Stimulated activated CD8-positive, alpha-beta memory T cell treated with anti-CD3 and anti-CD28 coated beads, Interleukin-12 subunit alpha, Interleukin-12 subunit beta, amount 100 ng/mL, for 24 hours (primary cell): Measurements from ENCODE around the gene CYP2U1.
"Not testable (repeated sequence)": the region's sequence is repeated elsewhere in the genome, so short reads cannot be mapped to it uniquely, and the experiment has no call there.

Experiments used
- DNase-seq: peaks from one replicate; pipeline ENCODE4 v3.0.0-alpha.2; 2020; ENCODE audit errors: extremely low read depth

Gene CYP2U1

DNA sequence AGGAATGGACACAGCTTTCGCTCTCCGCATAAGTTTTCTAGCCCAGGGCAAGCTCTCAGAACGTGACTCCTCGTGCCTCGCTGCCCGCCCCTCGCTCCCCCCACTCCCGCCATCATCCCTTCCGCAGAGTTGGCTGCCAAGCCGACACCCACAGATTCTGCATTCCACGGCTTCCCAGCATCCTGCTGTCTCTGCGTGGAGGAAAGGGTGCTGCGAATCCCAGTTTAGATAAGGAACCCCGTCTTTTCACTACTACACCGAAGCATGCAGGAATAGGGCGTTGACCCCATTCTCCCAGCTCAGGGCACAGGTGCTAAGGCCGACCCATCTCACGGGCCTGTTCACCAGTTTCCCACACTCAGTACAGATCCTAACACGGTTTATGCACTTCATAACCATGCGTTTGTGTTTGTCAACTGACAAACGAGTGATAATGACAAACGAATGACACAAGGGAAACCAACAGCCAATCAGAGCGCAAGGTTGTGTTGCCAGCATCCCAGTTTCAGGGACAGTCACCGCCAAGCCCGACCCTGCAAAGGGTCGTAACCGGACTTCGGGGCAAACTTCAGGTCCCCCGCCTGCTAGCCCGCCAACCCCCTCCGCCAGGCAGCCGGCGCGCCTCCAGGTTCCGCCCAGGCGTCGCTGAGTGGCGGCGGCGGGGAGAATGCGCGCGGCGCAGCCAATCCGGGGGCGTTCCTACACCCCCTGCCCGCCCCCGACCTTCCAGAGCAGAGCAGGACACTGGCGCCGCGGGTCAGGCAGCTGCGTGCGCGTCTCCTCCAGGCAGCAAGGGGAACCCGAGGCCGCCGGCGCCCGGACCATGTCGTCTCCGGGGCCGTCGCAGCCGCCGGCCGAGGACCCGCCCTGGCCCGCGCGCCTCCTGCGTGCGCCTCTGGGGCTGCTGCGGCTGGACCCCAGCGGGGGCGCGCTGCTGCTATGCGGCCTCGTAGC lies at the start of gene CYP2U1:
Gene CYP2U1, plus strand, starts transcription at position 729 of the 954 bp plus-strand sequence. Its CDS starts 95 bp downstream, at position 824.
- peak; percentile 47 for DNase-seq

DNA sequence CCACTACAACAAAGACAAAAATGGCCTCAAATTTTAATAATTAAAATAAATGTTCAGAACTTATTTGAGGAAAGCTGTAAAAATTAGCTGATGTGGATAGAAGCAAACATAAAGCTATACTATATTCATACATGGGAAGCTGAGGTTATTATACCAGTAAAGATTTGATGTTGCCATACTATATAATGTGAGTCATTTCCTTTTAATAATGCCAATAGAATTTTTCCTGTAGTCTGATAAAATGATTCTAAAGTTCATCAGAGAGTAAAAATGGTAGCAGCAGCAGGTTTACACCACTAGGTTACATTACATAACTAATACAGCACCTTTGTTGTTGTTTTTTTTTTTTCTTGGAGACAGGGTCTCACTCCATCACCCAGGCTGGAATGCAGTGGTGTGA lies 45.5 kb upstream of the CYP2U1 start:
- no peak for DNase-seq

DNA sequence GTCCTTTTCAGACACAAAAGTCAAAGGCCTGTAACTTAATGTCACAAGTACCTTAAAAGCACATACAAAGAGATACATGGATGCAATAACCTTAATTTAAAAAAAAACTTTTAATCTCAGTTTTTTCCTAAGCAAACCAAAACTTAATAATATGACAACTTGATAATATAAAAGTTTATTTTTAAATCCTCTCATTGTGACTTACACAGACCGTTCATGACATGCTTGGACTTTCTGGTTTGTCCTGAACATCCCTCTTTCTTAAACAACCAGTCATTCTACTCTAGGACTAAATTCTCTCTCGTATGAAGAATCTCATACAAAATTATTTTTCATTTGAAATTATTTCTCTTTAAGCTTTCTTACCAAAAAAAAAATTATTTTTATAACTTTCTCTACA lies 43.1 kb upstream of the CYP2U1 start:
- no peak for DNase-seq

DNA sequence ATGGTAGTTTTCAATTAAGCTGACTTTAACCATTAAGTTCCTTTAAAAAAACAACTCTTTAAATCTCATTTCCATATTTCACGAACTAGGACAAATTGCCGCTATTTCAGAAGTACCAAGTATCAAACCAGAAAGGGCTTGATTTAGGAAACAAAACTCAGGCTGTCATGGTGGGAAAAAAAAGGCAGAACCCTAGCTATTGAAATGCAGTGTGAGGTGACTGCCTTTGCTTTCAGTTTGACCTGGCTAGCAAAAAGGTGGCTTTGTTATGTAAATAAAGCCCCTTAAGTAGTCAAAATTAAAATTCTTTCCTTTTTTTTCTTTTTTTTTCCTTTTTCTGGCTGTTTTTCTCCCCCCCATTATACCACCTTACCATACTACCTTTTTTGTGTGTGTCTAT lies 40.6 kb upstream of the CYP2U1 start:
- DNase-seq = no peak

GRCh38 chr4:107891299-107891698 lies 40.0 kb upstream of the CYP2U1 start:
- no peak for DNase-seq

- DNase-seq = no peak
Measured at GRCh38 chr4:107893171-107894137, 37.9 kb upstream of the CYP2U1 start.

DNA sequence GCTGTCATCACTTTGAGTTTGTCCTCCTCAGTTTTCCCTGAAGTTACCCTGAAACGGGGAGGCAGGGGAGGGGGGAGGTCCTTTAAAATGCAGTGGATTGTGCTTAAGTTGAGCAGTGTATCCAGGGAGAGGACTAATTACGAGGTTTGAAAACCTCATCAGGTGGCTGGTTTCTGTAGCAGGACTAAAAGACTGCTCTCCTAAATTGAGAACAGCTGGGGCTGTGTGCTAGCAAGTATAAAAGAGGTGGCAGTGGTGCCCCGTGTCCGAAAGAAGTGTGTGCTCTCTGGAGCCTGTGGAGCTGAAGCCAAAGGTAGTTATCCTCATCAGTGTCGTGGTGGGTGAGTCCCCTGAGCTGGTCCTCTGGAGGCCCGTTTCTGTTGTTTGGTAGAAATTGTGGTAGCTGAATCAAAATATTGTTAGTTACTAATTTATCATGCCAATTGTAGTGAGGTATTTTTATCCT lies 37.2 kb upstream of the CYP2U1 start:
- DNase-seq = no peak

GRCh38 chr4:107896158-107896645 lies 35.1 kb upstream of the CYP2U1 start:
- DNase-seq = no peak

DNA sequence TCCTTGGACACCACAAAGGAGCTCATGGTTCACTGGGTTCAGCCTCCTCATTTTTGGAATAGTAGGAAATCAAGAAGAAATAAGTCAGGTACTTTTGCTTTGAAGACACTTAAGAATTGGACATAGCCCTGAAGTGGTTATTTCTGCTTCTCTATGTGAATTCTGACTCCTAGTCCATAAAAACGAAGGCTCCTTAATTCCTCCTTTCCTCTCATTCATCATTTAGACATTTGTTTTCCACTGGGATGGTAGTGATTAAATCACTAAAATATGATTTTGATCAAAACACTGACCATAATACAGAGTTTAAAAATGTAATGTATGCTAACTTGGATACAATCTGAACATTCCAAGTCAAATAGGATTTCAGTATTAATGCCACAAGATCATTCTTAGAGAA lies 34.7 kb upstream of the CYP2U1 start:
- no peak for DNase-seq

DNA sequence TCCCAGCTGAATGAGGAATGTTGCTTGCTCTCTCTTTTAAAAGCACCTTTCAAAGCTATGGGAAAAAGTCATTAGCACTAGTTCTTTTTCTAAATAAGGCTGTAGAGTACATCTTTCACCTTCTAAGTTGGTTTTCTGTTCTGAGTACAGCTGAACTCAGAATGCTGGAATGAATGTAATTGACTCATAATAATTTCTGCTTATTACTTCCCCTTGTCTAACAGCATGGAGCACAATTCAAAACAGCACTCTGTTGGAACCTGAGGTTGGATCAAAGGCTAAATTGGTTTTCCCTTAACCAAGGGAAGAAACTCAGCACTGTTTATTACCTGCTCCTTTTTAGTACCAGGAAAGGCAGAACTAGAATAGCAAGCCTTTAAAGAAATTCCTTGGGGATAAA lies 33.5 kb upstream of the CYP2U1 start:
- DNase-seq = no peak

DNA sequence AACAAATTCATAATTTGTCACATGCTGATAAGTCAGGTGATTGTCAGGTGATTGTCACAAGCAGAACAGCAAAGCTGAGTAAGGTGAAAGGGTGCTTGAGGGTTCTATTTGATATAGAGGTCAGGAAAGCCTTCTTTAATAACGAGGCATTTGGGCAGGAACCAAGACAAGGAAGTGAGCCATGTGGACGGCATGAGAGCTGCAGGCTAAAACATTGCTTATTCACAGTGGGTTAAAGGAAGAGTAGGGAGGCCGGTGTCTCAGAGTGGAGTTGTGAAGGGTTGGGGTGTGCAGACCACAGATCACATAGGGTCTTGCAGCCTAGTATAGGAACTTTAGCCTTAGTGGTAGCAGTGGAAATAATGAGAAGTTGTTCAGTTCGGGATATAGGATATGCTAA lies 31.3 kb upstream of the CYP2U1 start:
- DNase-seq = no peak

- no peak for DNase-seq
Measured at GRCh38 chr4:107900508-107900907, 30.8 kb upstream of the CYP2U1 start.

- no peak for DNase-seq
Measured at GRCh38 chr4:107901213-107901934, 30.0 kb upstream of the CYP2U1 start.

- DNase-seq = no peak
Measured at GRCh38 chr4:107902715-107903114, 28.6 kb upstream of the CYP2U1 start.

GRCh38 chr4:107905082-107905481 lies 26.3 kb upstream of the CYP2U1 start:
- DNase-seq = not testable (repeated sequence)

GRCh38 chr4:107906458-107907100 lies 24.8 kb upstream of the CYP2U1 start:
- no peak for DNase-seq

DNA sequence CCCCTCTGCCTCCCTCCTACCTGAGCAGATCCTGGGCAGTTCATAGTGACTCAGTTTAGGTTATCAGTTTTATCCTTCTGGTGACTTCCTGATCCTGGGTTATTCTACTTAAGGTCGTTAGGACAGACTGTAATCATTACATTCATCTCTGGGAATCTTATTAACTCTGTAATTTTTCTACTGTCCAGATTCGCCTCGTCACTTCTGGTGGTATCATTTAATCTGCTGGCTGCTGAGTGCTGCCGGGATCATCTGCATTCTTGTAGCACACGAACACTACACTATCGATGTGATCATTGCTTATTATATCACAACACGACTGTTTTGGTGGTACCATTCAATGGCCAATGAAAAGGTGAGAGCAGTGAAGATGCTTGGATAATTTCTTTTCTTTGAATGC lies 23.0 kb upstream of the CYP2U1 start:
- no peak for DNase-seq

DNA sequence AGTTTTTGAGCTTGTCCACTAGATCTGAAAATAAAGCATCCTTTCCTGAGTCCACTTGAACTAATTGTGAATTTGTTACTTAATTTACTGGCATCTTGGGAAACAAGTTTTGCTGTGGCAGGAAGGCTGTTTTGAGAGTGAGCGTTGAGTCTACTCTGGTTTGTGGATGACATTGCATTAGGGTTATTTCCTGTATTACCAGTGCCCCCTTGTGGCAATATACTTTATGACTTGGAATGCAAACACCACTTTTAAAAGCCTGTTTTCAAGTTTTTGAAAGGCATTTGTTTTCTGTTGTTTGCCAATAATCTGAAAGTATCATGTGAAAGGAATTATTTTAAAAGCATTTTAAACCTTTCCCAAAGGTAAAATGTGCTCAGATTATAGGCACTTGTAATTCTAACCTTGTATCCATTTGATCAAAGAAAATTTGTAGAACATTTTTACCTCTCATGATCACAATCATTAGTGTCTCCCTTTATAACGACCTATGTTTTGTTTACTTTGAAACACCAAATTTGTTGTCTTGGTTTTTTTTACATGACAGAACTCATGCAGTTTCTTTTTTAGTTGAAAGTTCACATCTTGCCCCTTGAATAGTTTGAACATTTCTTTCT lies 18.0 kb upstream of the CYP2U1 start:
- no peak for DNase-seq

GRCh38 chr4:107915220-107915619 lies 16.1 kb upstream of the CYP2U1 start:
- DNase-seq = no peak

- no peak for DNase-seq
Measured at GRCh38 chr4:107916623-107917022, 14.7 kb upstream of the CYP2U1 start.
